ENCODE results near the gene BAIAP2.

DNA sequence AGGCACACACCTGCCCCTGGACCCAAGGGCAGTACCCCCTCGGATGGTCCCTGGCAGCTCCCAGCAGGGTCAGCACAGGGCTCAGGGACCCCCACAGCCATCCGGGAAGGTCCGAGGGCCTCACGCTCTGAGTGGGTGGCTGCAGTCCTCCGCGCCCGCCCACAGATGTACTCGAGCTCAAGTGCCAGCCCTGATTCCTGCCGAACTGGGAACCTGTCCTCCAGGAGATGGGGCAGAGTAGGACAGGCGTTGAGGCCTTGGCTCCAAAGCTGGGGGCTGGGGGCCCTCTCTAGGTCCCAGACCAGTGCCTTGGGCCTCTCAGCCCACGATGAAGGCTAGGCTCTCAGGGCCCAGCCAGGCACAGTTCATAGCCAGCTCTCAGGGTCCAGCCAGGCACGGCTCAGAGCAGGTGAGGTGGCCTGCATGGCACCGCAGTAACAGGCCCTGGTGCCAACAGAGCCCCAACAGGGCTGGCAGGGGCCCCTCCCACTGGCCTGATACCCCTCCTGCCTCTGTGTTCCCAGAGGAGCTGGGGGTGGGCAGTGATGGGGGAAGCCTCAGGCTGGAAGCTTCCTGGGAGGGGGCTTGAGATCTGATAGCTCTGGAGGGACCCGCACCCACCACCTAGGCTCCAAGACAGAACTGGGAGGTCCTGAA lies 94.9 kb downstream of the BAIAP2 start:
- TF ChIP-seq CTCF (IDR thresholded peaks at IDR 0.05; ENCODE audit: extremely low read depth in 1 of 2, insufficient read depth in 1 of 2, low read depth in 1 of 2, low read length in 2 of 2) (no peak), POLR2AphosphoS5 (IDR thresholded peaks at IDR 0.05; ENCODE audit: insufficient read depth, low read depth, low read length) (no peak), POLR2A (IDR thresholded peaks at IDR 0.05; ENCODE audit: low read depth, low read length) (no peak), EZH2 (IDR thresholded peaks at IDR 0.05; ENCODE audit: borderline replicate concordance, low read depth, low read length, severe bottlenecking) (no peak), MAX (IDR thresholded peaks at IDR 0.05; ENCODE audit: insufficient read depth, insufficient read length) (no peak), GATA2 (IDR thresholded peaks at IDR 0.05; ENCODE audit: insufficient read depth, insufficient read length, low read depth, low read length) (no peak), FOS (IDR thresholded peaks at IDR 0.05; ENCODE audit: borderline replicate concordance, insufficient read depth, low read length) (no peak)

All from endothelial cell of umbilical vein (primary cell).